Measurements from ENCODE around the gene TNNI2.
A peak's percentile ranks its signal among the peaks of the same experiment; 100 is the strongest.

The TNNI2 gene

DNA sequence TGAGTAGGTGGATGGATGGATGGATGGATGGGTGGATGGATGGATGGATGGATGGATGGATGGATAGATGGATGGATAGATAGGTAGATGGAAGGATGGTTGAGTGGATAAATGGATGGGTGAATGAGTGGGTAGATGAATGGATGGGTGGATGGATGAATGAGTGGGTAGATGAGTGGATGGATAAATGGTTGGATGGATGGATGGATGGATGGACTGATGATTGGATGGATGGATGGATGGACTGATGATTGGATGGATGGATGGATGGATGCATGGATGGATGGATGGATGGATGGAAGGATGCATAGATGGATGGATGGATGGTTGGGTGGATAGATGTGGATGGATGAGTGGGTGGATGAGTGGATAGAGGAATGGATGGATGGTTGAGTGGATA is 17.2 kb upstream of the TNNI2 start:
- TF ChIP-seq, protein P1, sequence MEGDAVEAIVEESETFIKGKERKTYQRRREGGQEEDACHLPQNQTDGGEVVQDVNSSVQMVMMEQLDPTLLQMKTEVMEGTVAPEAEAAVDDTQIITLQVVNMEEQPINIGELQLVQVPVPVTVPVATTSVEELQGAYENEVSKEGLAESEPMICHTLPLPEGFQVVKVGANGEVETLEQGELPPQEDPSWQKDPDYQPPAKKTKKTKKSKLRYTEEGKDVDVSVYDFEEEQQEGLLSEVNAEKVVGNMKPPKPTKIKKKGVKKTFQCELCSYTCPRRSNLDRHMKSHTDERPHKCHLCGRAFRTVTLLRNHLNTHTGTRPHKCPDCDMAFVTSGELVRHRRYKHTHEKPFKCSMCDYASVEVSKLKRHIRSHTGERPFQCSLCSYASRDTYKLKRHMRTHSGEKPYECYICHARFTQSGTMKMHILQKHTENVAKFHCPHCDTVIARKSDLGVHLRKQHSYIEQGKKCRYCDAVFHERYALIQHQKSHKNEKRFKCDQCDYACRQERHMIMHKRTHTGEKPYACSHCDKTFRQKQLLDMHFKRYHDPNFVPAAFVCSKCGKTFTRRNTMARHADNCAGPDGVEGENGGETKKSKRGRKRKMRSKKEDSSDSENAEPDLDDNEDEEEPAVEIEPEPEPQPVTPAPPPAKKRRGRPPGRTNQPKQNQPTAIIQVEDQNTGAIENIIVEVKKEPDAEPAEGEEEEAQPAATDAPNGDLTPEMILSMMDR (IDR thresholded peaks at IDR 0.05; ENCODE audit: low read length, missing control alignments) = no peak
- no peak for DNase-seq (ENCODE audit: low read depth)
- H3K4me3 ChIP-seq (replicated peaks; ENCODE audit: low read depth, low read length) = no peak overlapping the region

DNA sequence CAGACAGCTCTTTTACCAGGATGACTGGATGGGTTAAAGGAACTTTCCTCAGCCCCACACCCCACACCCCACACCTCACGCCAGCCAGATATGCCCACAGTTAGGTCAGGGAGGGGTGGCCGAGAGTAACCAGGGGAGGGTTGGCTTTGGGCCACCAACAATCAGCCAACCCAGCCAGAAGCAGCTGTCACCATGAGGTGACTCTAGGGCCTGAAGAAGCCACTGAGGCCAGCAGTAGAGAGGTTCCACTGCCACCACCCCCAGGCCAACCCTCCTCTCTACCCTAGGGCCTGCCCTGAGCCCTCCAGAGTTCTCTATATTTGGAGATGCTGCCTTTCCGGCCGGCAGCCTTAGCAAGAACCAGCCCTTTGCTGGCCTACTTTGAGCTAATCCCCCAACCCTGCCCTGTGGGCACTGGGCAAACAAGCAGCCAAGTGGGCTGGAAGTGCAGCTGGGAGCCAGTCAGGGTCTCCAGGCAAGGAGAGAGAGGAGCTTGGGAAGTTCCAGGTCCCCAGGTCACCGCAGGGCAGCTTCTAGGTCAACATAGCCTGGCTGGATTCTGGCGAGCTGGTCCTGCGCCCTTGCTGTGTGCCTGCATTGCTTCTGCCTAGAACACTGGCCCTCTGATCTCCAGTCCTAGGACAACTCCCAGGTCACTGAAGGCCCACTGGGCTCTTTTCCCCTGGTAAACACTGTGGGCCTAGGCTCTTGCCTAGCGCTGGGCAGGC is 16.0 kb upstream of the TNNI2 start:
- TF ChIP-seq, protein P1 (IDR thresholded peaks at IDR 0.05; ENCODE audit: low read length, missing control alignments) = no peak
- no peak for DNase-seq (ENCODE audit: low read depth)
- H3K4me3 ChIP-seq (replicated peaks; ENCODE audit: low read depth, low read length) = no peak overlapping the region

DNA sequence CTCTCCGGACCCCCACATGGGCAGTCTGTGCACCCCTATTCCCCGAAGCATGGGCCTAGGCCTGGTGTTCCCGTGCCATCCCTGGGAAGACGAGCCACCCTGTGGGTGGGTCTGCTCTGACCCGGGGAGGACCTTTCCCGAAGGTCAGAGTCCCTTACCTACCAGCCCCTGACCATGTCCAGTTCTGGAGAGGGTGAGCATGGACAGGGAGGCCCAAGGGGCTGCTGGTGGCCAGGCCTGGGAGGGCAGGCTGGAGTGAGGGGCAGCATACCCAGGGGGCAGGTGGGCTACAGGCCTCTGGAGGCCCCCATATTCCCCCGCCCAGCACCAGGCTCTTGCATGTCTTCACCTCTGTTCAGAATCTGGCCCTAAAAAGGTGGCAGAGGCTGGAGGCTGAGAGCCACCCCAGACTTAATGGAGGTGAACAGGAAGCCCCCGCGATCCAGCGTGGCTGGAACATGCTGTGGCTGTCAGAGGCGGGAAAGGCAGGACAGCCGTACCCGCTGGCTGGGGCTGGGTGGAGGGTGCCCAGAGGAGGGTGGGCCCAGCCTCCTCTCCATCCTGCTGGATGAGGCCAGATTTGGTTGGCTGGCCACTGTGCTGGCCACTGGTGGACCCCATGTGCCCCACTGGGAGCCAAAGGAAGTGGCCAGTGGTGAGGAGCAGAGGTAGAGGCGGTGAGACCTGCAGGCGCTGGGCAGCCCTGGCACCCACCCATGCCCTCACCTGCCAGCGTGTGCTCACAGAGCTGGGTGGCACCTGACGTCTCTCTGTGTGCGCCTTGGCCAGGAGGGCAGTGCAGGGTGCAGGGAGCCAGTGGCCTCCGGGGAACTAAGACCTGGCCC is 15.2 kb upstream of the TNNI2 start:
- DNase-seq (ENCODE audit: low read depth) = no peak
- no peak overlapping the region for H3K4me3 ChIP-seq (replicated peaks; ENCODE audit: low read depth, low read length)
- TF ChIP-seq, protein P1 (IDR thresholded peaks at IDR 0.05; ENCODE audit: low read length, missing control alignments) = no peak

DNA sequence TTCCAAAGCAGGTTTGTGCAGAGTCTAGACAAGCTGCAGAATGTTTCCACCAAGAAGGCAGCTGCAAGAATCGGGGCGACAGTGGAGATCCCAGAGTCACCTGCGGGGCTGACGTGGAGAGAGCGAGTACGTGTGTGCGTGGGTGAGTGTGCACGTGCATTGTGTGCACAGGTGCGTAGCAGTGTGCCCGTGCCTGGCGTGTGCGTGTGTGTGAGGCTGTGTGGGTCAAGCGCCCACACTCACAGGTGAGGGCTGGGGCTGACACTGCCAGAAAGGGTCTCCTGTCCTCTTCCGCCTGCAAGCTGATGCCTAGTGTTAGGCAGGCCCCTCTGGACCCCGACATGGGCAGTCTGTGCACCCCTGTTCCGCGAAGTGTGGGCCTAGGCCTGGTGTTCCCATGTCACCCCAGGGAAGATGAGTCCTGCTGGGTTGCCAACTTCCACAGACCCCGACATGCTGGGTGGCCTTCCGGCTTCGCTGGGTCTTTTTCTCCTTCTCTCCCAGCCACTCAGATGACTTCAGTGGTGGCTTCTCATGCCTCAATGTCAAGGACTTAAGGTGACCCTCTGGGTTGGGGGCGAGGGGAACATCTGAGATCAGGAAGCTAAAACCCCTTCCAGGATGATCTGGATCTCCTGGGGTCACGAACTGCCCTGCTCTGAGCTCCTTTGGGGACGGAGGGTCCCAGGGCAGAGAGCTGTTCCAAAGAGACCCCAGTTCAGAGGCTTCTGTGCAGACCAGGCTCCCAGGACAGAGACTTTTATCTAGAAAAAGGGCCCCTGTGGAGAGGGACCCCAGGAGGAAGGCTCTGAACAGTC is 14.4 kb upstream of the TNNI2 start:
- TF ChIP-seq, protein P1 (IDR thresholded peaks at IDR 0.05; ENCODE audit: low read length, missing control alignments) = no peak
- DNase-seq (ENCODE audit: low read depth) = no peak
- H3K4me3 ChIP-seq (replicated peaks; ENCODE audit: low read depth, low read length) = no peak overlapping the region

DNA sequence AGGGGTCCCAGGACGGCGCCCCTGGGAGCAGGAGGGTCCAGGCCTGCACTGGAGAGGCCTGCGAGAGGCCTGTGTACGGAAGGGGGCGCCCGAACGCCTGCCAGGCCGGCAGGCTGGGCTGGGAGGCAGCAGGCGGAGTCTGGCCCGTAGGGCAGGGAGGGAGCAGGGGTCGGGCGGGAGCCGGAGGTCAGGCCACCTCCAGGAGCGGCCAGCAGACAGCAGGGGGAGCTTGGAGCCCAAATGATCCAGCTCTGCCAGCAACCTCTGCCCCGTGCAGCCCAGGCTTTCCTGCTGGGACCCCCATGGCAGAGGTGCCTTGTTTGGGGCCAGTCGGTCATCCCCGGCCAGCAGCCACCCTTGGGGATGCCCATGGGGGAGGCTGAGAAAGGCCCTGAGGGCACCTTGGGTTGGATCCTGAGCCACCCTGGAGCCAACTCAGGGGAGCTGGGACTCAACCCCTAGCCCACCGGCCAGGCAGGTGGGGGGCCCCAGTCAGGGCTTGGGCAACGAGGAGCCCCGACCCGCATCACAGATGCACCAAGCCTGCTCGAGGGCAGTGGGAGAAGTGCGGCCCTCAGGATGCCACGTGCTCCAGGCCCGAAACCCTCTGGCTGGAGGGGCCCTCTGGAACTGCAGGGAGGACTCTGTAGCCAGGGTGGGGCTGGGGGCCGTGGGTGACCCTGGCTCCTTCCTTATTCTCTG is 13.6 kb upstream of the TNNI2 start:
- no peak overlapping the region for H3K4me3 ChIP-seq (replicated peaks; ENCODE audit: low read depth, low read length)
- DNase-seq (ENCODE audit: low read depth) = peak; percentile 16
- TF ChIP-seq, protein P1 (IDR thresholded peaks at IDR 0.05; ENCODE audit: low read length, missing control alignments) = peak; percentile 43

DNA sequence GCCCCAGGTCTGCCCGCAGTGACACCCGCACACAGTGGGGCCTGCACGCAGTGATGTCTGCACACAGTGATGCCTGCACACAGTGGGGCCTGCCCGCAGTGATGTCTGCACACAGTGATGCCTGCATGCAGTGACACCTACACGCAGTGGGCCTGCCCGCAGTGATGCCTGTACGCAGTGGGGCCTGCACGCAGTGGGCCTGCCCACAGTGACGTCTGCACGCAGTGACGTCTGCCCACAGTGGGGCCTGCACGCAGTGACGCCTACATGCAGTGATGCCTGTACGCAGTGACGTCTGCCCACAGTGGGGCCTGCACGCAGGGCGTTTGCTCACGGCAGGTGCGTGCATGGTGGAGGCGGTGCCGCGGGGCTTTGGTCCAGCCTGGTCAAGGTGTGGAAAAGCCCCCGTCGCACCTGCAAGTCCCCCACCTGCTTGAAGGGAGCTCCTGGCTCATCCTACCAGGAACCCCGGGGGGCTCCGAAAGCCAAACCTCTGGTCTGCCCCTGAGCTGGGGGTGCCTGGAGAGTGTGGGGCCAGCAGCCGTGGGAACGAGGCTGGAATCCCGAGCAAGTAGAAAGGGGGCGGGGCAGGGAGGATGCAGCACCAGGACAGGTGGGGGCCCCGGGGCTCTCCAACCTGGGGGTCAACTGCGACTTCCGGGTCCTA is 12.9 kb upstream of the TNNI2 start:
- TF ChIP-seq, protein P1 (IDR thresholded peaks at IDR 0.05; ENCODE audit: low read length, missing control alignments) = no peak
- no peak for DNase-seq (ENCODE audit: low read depth)

More for the DNA sequence above, 12.9 kb upstream of the TNNI2 start:
- H3K4me3 ChIP-seq (replicated peaks; ENCODE audit: low read depth, low read length) = no peak overlapping the region

All from fibroblast of pulmonary artery (primary cell).